D721Med (cell line): ENCODE measurements around the gene POFUT2.

Experiments used
- DNase-seq: peaks from one replicate; pipeline ENCODE4 v3.0.0; 2011; ENCODE audit warnings: low spot score; ENCODE audit not compliant: insufficient read length
- FAIRE-seq: peaks from 2 replicates; lab custom pipeline; 2011; peaks lifted over from hg19 to GRCh38; lab: Jason Lieb, UNC
- TF ChIP-seq, protein P1 (sequence below): IDR thresholded peaks from 2 replicates; pipeline ENCODE4 v1.5.1; 2012; ENCODE audit warnings: mild to moderate bottlenecking, control low read depth; ENCODE audit not compliant: insufficient read depth; ENCODE audit errors: missing control alignments

The POFUT2 gene

DNA sequence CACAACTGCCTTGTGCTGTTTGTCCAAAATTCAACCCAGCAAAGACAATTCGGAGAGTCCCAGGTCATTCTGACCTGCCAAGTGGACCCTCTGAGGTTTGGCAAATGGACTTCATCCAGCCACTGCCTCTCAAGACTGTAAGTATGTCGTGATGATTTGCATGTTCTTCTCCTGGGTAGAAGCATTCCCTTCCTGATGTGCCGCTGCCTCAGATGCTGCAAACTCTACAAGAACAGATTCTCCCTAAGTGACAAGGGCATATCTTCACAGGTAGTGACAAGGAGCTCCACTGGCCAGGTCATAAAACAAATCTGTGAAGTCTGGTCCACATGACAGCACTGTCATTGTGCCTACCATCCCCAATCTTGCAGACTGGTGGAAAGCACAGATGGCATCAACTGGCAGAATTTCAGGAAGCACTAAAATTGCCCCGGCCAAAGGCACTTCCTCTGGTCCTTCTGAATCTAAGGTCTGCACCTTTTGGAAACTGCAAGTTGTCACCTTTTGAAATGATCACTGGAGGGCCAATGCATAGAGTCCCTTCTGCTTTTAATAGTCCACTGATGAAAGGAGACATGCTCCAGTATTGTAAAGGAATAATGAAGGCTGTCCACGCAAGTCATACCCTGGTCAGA lies 27.4 kb downstream of the POFUT2 start:
- TF ChIP-seq, protein P1, sequence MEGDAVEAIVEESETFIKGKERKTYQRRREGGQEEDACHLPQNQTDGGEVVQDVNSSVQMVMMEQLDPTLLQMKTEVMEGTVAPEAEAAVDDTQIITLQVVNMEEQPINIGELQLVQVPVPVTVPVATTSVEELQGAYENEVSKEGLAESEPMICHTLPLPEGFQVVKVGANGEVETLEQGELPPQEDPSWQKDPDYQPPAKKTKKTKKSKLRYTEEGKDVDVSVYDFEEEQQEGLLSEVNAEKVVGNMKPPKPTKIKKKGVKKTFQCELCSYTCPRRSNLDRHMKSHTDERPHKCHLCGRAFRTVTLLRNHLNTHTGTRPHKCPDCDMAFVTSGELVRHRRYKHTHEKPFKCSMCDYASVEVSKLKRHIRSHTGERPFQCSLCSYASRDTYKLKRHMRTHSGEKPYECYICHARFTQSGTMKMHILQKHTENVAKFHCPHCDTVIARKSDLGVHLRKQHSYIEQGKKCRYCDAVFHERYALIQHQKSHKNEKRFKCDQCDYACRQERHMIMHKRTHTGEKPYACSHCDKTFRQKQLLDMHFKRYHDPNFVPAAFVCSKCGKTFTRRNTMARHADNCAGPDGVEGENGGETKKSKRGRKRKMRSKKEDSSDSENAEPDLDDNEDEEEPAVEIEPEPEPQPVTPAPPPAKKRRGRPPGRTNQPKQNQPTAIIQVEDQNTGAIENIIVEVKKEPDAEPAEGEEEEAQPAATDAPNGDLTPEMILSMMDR, result no peak
- DNase-seq (peak; percentile 5), FAIRE-seq (no peak)

DNA sequence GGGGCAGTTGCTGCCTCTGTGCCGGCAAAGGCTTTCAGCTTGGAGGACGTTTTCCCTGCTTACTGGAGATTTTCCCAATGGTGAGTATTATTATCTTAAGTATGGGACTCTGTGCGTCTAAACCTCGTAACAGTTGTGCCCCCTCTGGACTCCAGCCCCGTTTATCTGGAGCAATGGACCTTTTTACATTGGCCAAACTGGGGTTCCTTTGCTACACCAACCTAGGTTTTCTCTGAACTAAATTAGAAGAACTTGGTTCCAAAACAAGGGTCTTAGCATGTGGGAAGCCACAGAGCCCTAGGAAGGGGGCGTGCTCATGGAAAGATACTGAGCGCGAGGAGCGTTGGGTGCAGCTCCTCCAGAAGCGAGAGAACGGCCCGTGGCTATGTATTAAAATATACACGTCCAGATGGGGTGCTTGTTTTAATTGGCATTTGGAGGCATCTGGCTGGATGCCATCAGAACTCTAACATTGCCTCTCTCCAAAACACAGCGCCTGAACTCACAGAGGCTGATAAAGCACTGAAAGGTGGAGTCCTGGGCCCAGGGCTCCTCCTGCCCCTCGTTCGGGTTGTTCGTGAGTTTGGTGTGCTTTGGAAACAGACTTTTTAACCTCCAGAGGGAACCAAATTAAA lies 28.4 kb downstream of the POFUT2 start:
- TF ChIP-seq, protein P1, result no peak
- FAIRE-seq, result no peak
- peak; percentile 6 for DNase-seq

DNA sequence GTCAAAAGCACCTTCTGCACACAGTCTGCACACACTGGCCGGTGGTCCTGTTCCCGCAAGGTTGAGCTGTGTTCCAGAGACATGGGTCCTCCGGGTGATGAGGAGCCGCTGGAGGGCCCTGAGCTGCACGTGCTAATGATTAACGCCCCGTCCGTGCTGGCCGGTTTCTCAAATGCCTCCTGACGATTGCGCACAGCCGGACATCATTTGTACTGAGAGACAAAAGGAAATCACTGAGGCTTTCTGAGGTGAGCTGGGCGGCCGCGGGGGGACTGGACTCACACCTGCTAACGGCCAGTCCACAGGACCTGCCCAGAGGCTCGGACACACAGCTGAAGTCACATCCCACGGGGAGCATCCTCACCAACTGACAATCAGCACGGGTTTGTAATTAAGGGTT lies 29.2 kb downstream of the POFUT2 start:
- TF ChIP-seq, protein P1, result no peak
- FAIRE-seq, result no peak

DNA sequence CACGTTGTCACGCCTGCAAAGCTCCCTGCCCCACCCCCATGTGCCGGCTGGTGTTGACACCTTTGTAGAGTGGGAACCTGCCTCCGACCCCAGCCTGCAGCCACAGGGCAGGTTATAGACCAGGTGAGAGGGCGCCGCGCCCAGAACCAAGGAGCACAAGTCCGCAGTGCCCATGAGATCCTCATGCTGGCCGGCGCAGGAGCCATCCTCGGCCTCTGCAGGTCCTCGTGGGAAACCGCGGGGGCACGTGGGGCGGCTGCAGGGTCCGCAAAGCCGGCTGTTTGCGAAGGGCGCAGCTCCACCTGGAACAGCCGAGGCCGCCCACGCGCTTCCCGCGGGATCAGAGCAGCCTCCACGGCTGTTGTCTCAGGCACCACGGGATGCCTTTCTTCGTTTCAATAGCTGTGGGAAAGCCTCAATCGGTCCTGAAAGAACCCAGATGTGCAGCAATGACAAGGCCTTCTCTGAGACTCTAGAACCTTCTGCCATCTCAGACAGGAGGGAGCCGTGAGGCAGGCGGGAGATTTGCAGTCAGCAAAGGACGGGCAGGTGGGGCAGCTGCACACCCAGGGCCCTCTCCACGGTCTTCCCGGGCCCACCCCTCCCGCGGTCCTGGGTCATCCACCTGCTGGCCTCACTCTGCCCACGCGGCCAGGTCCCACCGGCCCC lies 29.9 kb downstream of the POFUT2 start:
- FAIRE-seq (no peak), DNase-seq (peak; percentile 6)
- TF ChIP-seq, protein P1, result no peak

More for the DNA sequence above, 29.2 kb downstream of the POFUT2 start:
- peak; percentile 2 for DNase-seq

DNA sequence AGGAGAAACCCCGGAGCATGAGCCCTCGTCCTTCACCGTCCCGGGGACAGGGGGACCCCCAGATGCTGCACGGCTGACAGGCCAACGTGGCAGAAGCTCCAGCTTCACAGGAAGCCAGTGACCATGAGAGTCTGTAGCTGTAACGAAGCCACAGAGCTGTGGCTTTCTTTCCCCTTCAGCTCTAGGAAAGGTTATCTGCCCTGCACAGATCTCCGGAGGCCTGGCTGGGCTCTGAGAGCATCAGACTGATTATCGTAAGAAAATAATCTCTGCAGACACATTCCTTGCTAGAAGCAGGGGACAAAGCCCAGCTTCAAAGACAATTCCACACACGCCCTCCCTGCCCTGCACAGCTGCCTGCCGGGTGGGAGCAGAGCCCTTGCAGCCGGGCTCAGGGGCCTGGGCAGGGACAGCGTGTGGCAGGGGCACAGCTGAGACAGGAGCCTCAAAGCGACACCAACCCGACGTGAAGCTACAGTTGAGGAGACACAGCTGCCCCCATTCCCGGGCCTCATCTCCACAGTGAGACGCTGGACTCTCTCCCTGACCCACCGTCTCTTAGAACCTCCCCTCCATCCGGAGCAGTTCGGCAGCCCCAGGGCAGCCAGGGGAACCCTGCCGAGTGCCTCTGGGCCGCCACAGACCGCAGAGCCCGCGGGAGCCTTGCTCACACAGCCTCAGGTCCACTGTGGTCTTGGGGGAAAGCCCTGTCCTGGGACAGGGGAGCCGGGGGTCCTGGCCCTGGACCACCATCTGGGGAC lies 30.6 kb downstream of the POFUT2 start:
- FAIRE-seq (no peak), DNase-seq (peak; percentile 40)
- TF ChIP-seq, protein P1, result no peak

DNA sequence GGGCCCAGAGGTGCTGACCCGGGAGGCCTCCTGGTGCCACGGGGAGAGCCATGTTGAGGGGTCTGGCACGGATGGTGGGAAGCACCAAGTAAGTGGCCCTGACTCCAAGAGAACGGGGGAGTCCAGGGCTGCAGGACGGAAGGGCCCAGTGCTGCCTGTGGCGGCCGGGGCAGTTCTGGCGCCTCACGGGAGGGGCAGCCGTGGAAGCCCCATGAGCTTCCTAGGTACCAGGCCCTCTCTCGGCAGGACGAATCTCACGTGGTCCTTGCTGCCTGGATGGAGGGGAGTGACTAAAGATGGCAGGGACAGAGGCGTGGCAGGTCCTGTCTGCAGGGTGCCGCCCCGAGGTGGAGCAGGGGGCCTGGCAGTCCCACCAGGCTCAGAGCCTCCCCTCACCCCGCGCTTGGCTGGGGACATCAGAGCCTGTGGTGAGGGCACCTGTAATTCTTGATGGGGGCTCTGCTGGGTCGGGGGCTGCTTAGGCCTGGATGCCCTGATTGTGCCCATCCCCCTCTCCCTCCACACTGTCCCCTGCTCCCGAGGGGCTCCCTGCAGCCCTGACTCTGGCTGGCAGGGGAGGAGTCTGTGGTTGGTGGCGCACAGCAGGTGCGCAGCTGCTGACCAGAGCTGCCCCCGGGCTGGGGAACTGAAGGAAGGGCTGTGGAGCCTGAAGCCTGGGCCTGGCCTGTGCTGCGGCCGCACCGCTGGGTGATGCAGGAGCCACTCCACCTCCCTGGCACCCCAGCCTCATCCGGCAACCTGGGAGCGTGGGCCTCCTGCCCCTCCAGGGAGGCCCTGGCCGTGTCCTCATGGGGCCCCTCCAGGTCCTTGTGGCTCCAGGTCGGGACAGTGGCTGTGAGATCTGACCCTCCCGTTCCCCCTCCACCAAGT lies 31.4 kb downstream of the POFUT2 start:
- TF ChIP-seq, protein P1, result no peak
- FAIRE-seq (no peak), DNase-seq (no peak)
